Ecto neural progenitor cell (in vitro differentiated cells): ENCODE measurements around the gene EVX2.

ENCODE experiments used
- DNase-seq: peaks from one replicate; pipeline ENCODE4 v3.0.0-alpha.2; 2018; ENCODE audit warnings: low spot score

Gene EVX2

GRCh38 chr2:176066645-176067588 is 16.8 kb downstream of the EVX2 start:
- DNase-seq = peak; percentile 61

DNA sequence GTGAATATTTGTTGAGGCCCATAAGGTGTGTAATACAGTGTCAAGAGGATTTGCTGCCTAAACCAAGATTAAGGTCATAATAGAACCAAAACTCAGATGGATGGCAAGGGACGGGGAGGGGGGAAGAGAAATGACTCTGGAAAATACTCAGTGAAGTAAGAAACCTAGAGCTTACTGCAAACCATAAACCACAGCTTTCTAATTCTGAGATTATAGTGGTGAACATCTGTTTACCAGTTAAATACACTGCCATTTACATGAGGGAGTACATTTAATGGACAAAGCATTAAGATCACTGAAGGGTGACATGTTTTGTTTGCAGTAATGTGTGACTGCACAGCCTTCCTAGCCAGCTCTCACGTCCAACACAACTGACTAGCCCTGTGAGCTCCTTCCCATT is 19.8 kb downstream of the EVX2 start:
- DNase-seq = no peak

- no peak for DNase-seq
These were observed 27.4 kb downstream of the EVX2 start for GRCh38 chr2:176056406-176056805.

GRCh38 chr2:176039375-176039774 is 44.4 kb downstream of the EVX2 start:
- DNase-seq = no peak

DNA sequence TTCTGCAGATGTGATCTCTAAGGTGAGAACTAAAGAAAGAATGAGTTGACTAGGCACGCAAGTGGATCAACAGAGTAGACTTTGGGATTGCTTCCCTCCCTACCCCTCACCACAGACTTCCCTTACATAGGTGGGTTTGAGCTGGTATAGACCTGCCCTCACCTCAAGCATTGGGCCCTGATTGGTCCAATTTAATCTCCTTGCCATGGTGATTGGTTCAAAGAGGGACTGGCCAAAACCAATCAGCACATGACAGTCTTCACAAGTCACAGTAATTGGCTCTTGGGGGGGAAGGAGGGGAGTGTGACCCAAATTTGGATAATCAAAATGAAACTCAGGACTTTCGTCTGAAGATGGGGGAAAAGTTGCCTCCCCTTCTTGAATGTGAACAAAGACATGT is 45.1 kb downstream of the EVX2 start:
- DNase-seq = no peak

GRCh38 chr2:176035013-176035691 is 48.6 kb downstream of the EVX2 start:
- DNase-seq = no peak

DNA sequence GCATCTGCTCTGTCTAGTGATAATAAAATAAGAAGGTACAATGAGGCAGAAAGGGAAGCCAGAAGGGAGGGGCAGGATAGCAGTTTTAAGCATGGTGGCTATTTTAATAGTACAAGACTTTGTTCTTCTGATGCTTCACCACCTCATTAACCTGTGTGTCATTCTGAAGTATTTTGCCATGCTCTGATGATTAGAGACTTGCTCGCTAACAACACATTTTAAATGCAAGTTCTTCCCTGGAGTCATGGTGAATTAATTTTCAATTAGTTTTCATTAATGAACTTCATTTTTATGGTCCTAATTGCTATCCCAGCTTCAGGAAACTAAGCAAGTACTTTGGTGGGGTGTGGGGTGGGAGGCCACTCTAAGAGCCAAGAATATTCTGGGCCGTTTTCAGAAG is 56.0 kb downstream of the EVX2 start:
- no peak for DNase-seq
